HCT116 (cell line): ENCODE measurements around the gene TCF7L2. TPM values are rescaled to one million over a fixed set of nuclear protein-coding genes. Genes with fewer than 3 reads are reported as not detected.
A peak's percentile ranks its signal among the peaks of the same experiment; 100 is the strongest.

Source experiments
- ATAC-seq: fragments of 200-7000 bp; cut with Tn5 transposase; 2 replicates; pipeline ENCODE4 v1.9.1; 2020; ENCODE audit warnings: mild to moderate bottlenecking, moderate library complexity
- BruUV-seq: library from RNA; stranded (reverse); fragments of 400-500 nt; replicated peaks from 2 replicates; lab custom pipeline; 2021; lab: Mats Ljungman, UMichigan
- CTCF ChIA-PET: fragments of 300-600 bp; sonication (Branson Sonifier 250); formaldehyde crosslinking; loops from one replicate; lab custom pipeline; 2021; ENCODE audit warnings: antibody characterized with exemption; lab: Charles Lee
- POLR2A ChIA-PET: fragments of 300-600, 350-600 bp; sonication (Branson Sonifier 250); formaldehyde crosslinking; loops from one replicate; lab custom pipeline; 2021; ENCODE audit warnings: antibody characterized with exemption; lab: Charles Lee
- RAD21 ChIA-PET, 2 experiments: fragments of 300-600 bp; sonication (Branson Sonifier 250); formaldehyde crosslinking; loops; one replicate each; lab custom pipeline; 2023; ENCODE audit warnings: low total read pairs in 2 of 2; ENCODE audit not compliant: uncharacterized antibody in 2 of 2, unreplicated experiment in 2 of 2, low non-redundant PET in 1 of 2; lab: Charles Lee
- DNase-seq: peaks from one replicate; pipeline ENCODE4 v3.0.0-alpha.2; 2010; ENCODE audit warnings: low read depth, low spot score
- H2AFZ ChIP-seq: fragments of 200-600 bp; shearing (Covaris generic), sonication (generic); 2 replicates; pipeline ENCODE4 v1.6.1; 2017; ENCODE audit warnings: low read depth, mixed run types, mixed read lengths, antibody characterized with exemption, low read length; ENCODE audit not compliant: poor library complexity, severe bottlenecking
- H3K27ac ChIP-seq: 2 replicates; pipeline ENCODE4 v1.5.1; 2012; ENCODE audit warnings: low read depth, low read length
- H3K27me3 ChIP-seq: fragments of 200-600 bp; sonication (generic); 2 replicates; pipeline ENCODE4 v1.6.1; 2016; ENCODE audit warnings: mixed run types, low read length, mixed read lengths; ENCODE audit not compliant: insufficient read depth
- H3K36me3 ChIP-seq, 2 experiments: fragments of 200-500 bp in 1 of 2; fragments of 200-600 bp in 1 of 2; sonication (Bioruptor generic) in 1 of 2; sonication (generic) in 1 of 2; 2 replicates each; pipeline versions ENCODE4 v1.5.1 to v1.6.1; 2014 to 2016; ENCODE audit warnings: low read length in 2 of 2, inconsistent platforms in 1 of 2, mixed read lengths in 1 of 2, mixed run types in 1 of 2; ENCODE audit not compliant: insufficient read depth in 2 of 2, control insufficient read depth in 1 of 2
- H3K4me1 ChIP-seq, 2 experiments: fragments of 200-600 bp in 1 of 2; sonication (generic) in 1 of 2; 2 replicates each; pipeline versions ENCODE4 v1.5.1 to v1.6.1; 2012 to 2017; ENCODE audit warnings: low read length in 2 of 2, inconsistent platforms in 1 of 2, mild to moderate bottlenecking in 1 of 2, mixed read lengths in 1 of 2, mixed run types in 1 of 2, moderate library complexity in 1 of 2; ENCODE audit not compliant: insufficient read depth in 2 of 2, control insufficient read depth in 1 of 2
- H3K4me2 ChIP-seq: fragments of 200-600 bp; sonication (generic); 2 replicates; pipeline ENCODE4 v1.6.1; 2017; ENCODE audit warnings: mixed run types, low read length, mixed read lengths
- H3K4me3 ChIP-seq, 2 experiments: fragments of 200-600 bp in 1 of 2; sonication (generic) in 1 of 2; replicated peaks in 1 of 2; 2 replicates each; pipeline ENCODE4 v1.5.1; 2011 to 2016; ENCODE audit warnings: low read length in 2 of 2, control low read depth in 1 of 2, low read depth in 1 of 2, mild to moderate bottlenecking in 1 of 2, mixed read lengths in 1 of 2, mixed run types in 1 of 2
- H3K79me2 ChIP-seq: fragments of 200-600 bp; sonication (generic); 2 replicates; pipeline ENCODE4 v1.6.1; 2017; ENCODE audit warnings: mild to moderate bottlenecking, mixed run types, low read length, moderate library complexity, mixed read lengths; ENCODE audit not compliant: insufficient read depth
- H3K9ac ChIP-seq: fragments of 200-600 bp; sonication (generic); 2 replicates; pipeline ENCODE4 v1.6.1; 2016; ENCODE audit warnings: low read length, mixed read lengths
- H3K9me2 ChIP-seq: fragments of 200-600 bp; sonication (generic), shearing (Covaris generic); 2 replicates; pipeline ENCODE4 v1.6.1; 2017; ENCODE audit warnings: mixed run types, mild to moderate bottlenecking, moderate library complexity; ENCODE audit not compliant: insufficient read depth
- H3K9me3 ChIP-seq, 2 experiments: fragments of 200-500 bp in 1 of 2; fragments of 200-600 bp in 1 of 2; sonication (Bioruptor generic) in 1 of 2; sonication (generic) in 1 of 2; 2 replicates each; pipeline ENCODE4 v1.6.1; 2014 to 2017; ENCODE audit warnings: low read length in 2 of 2, mixed read lengths in 2 of 2, inconsistent platforms in 1 of 2, low read depth in 1 of 2, mild to moderate bottlenecking in 1 of 2, mixed run types in 1 of 2, moderate library complexity in 1 of 2; ENCODE audit not compliant: control insufficient read depth in 1 of 2, insufficient read depth in 1 of 2
- H4K20me1 ChIP-seq: fragments of 200-600 bp; sonication (generic), shearing (Covaris generic); 2 replicates; pipeline ENCODE4 v1.6.1; 2017; ENCODE audit warnings: mixed run types, mild to moderate bottlenecking, moderate library complexity; ENCODE audit not compliant: insufficient read depth
- ATF3 ChIP-seq: IDR thresholded peaks from 2 replicates; pipeline ENCODE4 v1.6.1; 2012
- CBX3 ChIP-seq: IDR thresholded peaks from 2 replicates; pipeline ENCODE4 v1.6.1; 2012; ENCODE audit warnings: low read depth
- CEBPB ChIP-seq: IDR thresholded peaks from 2 replicates; pipeline ENCODE4 v1.6.1; 2012; ENCODE audit warnings: low read depth
- EGR1 ChIP-seq: IDR thresholded peaks from 2 replicates; pipeline ENCODE4 v1.6.1; 2012; ENCODE audit warnings: low read depth
- ELF1 ChIP-seq: IDR thresholded peaks from 2 replicates; pipeline ENCODE4 v1.6.1; 2012; ENCODE audit warnings: low read depth, borderline replicate concordance
- EZH2 ChIP-seq: fragments of 200-600 bp; sonication (generic); IDR thresholded peaks from 2 replicates; pipeline ENCODE4 v1.6.1; 2017; ENCODE audit warnings: antibody characterized with exemption, mixed run types
- EZH2phosphoT487 ChIP-seq: fragments of 200-600 bp; IDR thresholded peaks from 2 replicates; pipeline ENCODE4 v1.6.1; 2018; ENCODE audit warnings: antibody characterized with exemption, borderline replicate concordance
- FOSL1 ChIP-seq: IDR thresholded peaks from 2 replicates; pipeline ENCODE4 v1.6.1; 2012; ENCODE audit warnings: low read depth
- MAX ChIP-seq: IDR thresholded peaks from 2 replicates; pipeline ENCODE4 v1.6.1; 2012
- POLR2A ChIP-seq: IDR thresholded peaks from 2 replicates; pipeline ENCODE4 v1.7.0; 2011; ENCODE audit warnings: borderline replicate concordance; ENCODE audit not compliant: insufficient read depth, insufficient read length; ENCODE audit errors: extremely low read depth
- POLR2AphosphoS5 ChIP-seq: IDR thresholded peaks from 2 replicates; pipeline ENCODE4 v1.6.1; 2011; ENCODE audit warnings: mild to moderate bottlenecking, low read depth, low read length, moderate library complexity
- RAD21 ChIP-seq: IDR thresholded peaks from 2 replicates; pipeline ENCODE4 v1.6.1; 2012; ENCODE audit warnings: low read depth, mild to moderate bottlenecking
- REST ChIP-seq: IDR thresholded peaks from 2 replicates; pipeline ENCODE4 v1.6.1; 2012; ENCODE audit warnings: low read depth
- SIN3A ChIP-seq: IDR thresholded peaks from 2 replicates; pipeline ENCODE4 v1.6.1; 2012; ENCODE audit warnings: low read depth
- SRF ChIP-seq: IDR thresholded peaks from 2 replicates; pipeline ENCODE4 v1.6.1; 2012; ENCODE audit warnings: low read depth
- TCF7L2 ChIP-seq: IDR thresholded peaks from 2 replicates; pipeline ENCODE4 v1.7.0; 2011; ENCODE audit warnings: borderline replicate concordance, inconsistent platforms; ENCODE audit not compliant: insufficient read depth, insufficient read length; ENCODE audit errors: extremely low read depth
- ZNF274 ChIP-seq: fragments of 200-500 bp; sonication (Bioruptor generic); IDR thresholded peaks from 2 replicates; pipeline ENCODE4 v1.6.1; 2014; ENCODE audit warnings: mild to moderate bottlenecking, low read depth, low read length, inconsistent platforms
- intact Hi-C: fragments of 100-400 bp; cut with micrococcal nuclease; formaldehyde crosslinking; loops from 2 replicates; pipeline ENCODE4 v1.10.0; 2022
- total RNA-seq: library from RNA; stranded (reverse); gene quantifications from one replicate; pipeline ENCODE4 v1.2.1, GENCODE V29; 2021; ENCODE audit not compliant: unreplicated experiment

Gene TCF7L2
- total RNA-seq, 1 experiment from 2014 or later: 164 TPM

- Histone ChIP-seq H3K4me1 (peaks cover 32 to 40% of the 10 kb centered on the region in 2 experiments), H3K4me3 (peak overlapping the region; percentile 37 to 48), H3K36me3 (peaks cover 8 to 16% of the 10 kb centered on the region in 2 experiments; a peak in 3 of 4 replicates), H3K27me3 (no peaks in the 10 kb centered on the region), H3K9me3 (no peaks in the 10 kb centered on the region), H3K27ac (peak overlapping the region; percentile 31), H3K79me2 (peaks cover 37% of the 10 kb centered on the region), H2AFZ (no peak overlapping the region), H3K9me2 (no peaks in the 10 kb centered on the region), H3K4me2 (peak overlapping the region; percentile 83), H3K9ac (peak overlapping the region; percentile 58), H4K20me1 (no peaks in the 10 kb centered on the region)
- intact Hi-C loops: no loop called here
- TF ChIP-seq EZH2phosphoT487 (no peak), RAD21 (no peak), TCF7L2 (no peak), POLR2AphosphoS5 (no peak; the same call in 1 of the 2 replicates), MAX (no peak), REST (no peak), EZH2 (no peak), ZNF274 (no peak), SIN3A (no peak), ATF3 (no peak), CBX3 (no peak), ELF1 (no peak), CEBPB (no peak), POLR2A (no peak), FOSL1 (no peak), EGR1 (no peak), SRF (no peak)
- peak; percentile 20 for ATAC-seq
- RAD21 ChIA-PET: interaction anchor here (0.6 to 1.0 kb wide), 5 partner anchors 64 to 343 kb away, joined by 3 to 5 read pairs (median 3); no protein-coding TSS in a partner anchor
- POLR2A ChIA-PET: interaction anchor here (0.7 to 2.1 kb wide), 8 partner anchors 9 to 1128 kb away, joined by 3 to 10 read pairs (median 4); no protein-coding TSS in a partner anchor
- no peak for DNase-seq
- TSS peak; percentile 63 for BruUV-seq
- CTCF ChIA-PET: interaction anchor here (0.8 kb wide), 1 partner anchor 423 kb away, joined by 3 read pairs; no protein-coding TSS in a partner anchor
Measured at GRCh38 chr10:112949143-112949823, 764 bp upstream of the TCF7L2 start.
